ENCODE results near the gene DNAH8. TPM values are rescaled to one million over a fixed set of nuclear protein-coding genes. Genes with fewer than 3 reads are reported as not detected.

Gene DNAH8
- total RNA-seq, 1 experiment from 2014 or later = not detected

DNA sequence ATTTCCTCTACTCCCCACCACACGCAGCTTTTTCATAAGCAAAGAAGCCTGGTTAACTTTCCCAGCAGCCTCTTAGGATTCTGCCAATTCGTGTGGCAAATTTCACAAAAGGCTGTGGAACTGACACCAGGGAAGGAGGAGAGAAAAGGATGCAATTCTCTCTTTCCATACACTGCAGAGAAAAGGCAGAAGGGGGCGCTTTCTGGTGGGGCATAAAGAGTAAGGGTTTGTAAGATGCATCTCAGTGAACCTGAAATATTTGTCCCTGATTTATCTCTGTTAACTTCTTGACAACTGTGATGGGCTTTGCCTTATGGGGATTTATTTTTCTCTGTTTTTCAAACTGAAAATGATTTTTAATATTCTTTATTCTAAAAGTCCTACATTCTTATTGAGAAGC, 288.0 kb downstream of the DNAH8 start:
- TF ChIP-seq, protein P1, sequence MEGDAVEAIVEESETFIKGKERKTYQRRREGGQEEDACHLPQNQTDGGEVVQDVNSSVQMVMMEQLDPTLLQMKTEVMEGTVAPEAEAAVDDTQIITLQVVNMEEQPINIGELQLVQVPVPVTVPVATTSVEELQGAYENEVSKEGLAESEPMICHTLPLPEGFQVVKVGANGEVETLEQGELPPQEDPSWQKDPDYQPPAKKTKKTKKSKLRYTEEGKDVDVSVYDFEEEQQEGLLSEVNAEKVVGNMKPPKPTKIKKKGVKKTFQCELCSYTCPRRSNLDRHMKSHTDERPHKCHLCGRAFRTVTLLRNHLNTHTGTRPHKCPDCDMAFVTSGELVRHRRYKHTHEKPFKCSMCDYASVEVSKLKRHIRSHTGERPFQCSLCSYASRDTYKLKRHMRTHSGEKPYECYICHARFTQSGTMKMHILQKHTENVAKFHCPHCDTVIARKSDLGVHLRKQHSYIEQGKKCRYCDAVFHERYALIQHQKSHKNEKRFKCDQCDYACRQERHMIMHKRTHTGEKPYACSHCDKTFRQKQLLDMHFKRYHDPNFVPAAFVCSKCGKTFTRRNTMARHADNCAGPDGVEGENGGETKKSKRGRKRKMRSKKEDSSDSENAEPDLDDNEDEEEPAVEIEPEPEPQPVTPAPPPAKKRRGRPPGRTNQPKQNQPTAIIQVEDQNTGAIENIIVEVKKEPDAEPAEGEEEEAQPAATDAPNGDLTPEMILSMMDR (IDR thresholded peaks at IDR 0.05; ENCODE audit: unreplicated experiment) = no peak
- H3K36me3 Mint-ChIP-seq (ENCODE audit: insufficient read depth, unreplicated experiment) = no peaks in the 10 kb centered on the region
- no peaks in the 10 kb centered on the region for H3K9me3 Mint-ChIP-seq (ENCODE audit: unreplicated experiment)
- H3K4me3 Mint-ChIP-seq (ENCODE audit: unreplicated experiment) = no peak overlapping the region
- no TSS peak for BruUV-seq (replicated peaks)
- ChIA-PET CTCF (interaction anchor here (0.8 to 1.5 kb wide), 4 partner anchors 25 to 164 kb away, joined by 3 to 5 read pairs (median 4); no protein-coding TSS in a partner anchor), POLR2A (interaction anchor here (0.6 kb wide), 1 partner anchor 135 kb away, joined by 4 read pairs; no protein-coding TSS in a partner anchor)
- H3K27ac Mint-ChIP-seq (ENCODE audit: low read depth, unreplicated experiment) = no peak overlapping the region
- intact Hi-C loops (cut with micrococcal nuclease) = no loop called here
- no peaks in the 10 kb centered on the region for H3K4me1 Mint-ChIP-seq (ENCODE audit: insufficient read depth, unreplicated experiment)
- DNase-seq (ENCODE audit: unreplicated experiment) = peak; percentile 18
- peaks cover 85% of the 10 kb centered on the region for H3K27me3 Mint-ChIP-seq (ENCODE audit: insufficient read depth, unreplicated experiment)

DNA sequence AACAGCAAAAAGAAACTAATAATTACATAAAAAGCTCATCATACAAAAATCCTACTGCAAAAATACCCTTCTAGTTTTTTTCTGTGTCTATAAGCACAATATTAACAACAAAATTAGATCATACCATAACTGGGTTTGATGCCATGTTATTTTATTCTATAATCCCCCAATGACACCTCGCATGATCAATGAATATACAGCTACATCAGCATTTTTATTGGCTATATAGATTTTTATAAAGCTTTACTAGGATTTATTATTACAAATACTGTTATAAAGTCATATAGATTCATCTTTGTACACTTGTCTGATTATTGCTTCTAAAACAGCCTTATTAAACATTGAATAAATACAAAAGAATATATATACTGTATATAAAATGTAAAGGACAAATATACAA, 288.4 kb downstream of the DNAH8 start:
- ChIA-PET CTCF (interaction anchor here (0.6 to 1.5 kb wide), 7 partner anchors 14 to 1842 kb away, joined by 3 to 5 read pairs (median 3); no protein-coding TSS in a partner anchor), POLR2A (no interaction called here)
- Mint-ChIP-seq H3K27ac (ENCODE audit: low read depth, unreplicated experiment) (no peak overlapping the region), H3K9me3 (ENCODE audit: unreplicated experiment) (no peaks in the 10 kb centered on the region), H3K27me3 (ENCODE audit: insufficient read depth, unreplicated experiment) (peaks cover 88% of the 10 kb centered on the region), H3K36me3 (ENCODE audit: insufficient read depth, unreplicated experiment) (no peaks in the 10 kb centered on the region), H3K4me3 (ENCODE audit: unreplicated experiment) (no peak overlapping the region), H3K4me1 (ENCODE audit: insufficient read depth, unreplicated experiment) (no peaks in the 10 kb centered on the region)
- TF ChIP-seq, protein P1 (IDR thresholded peaks at IDR 0.05; ENCODE audit: unreplicated experiment) = no peak
- intact Hi-C loops (cut with micrococcal nuclease) = no loop called here
- BruUV-seq (replicated peaks) = no TSS peak
- DNase-seq (ENCODE audit: unreplicated experiment) = no peak

DNA sequence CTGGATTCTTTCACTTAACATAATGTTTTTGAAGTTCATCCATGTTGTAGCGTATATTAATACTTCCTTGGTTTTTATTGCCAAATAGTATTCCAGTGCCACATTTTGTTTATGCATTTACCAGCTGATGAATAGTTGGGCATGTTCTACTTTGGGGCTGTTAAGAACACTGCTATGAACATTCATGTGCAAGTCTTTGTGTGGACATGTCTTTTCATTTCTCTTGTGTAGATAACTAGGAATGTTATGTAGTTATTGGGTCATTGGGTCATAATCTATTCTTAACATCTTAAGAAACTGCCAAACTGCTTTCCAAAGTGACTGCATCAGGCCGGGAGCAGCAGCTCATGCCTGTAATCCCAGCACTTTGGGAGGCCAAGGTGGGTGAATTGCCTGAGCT, 289.7 kb downstream of the DNAH8 start:
- CTCF ChIA-PET = interaction anchor here (0.9 to 1.0 kb wide), 2 partner anchors 51 to 298 kb away, joined by 3 to 4 read pairs; no protein-coding TSS in a partner anchor
- POLR2A ChIA-PET = interaction anchor here (0.7 kb wide), 1 partner anchor 116 kb away, joined by 3 read pairs; no protein-coding TSS in a partner anchor
- Mint-ChIP-seq H3K27ac (ENCODE audit: low read depth, unreplicated experiment) (no peak overlapping the region), H3K4me1 (ENCODE audit: insufficient read depth, unreplicated experiment) (no peaks in the 10 kb centered on the region), H3K27me3 (ENCODE audit: insufficient read depth, unreplicated experiment) (peaks cover 88% of the 10 kb centered on the region), H3K9me3 (ENCODE audit: unreplicated experiment) (no peaks in the 10 kb centered on the region), H3K4me3 (ENCODE audit: unreplicated experiment) (no peak overlapping the region), H3K36me3 (ENCODE audit: insufficient read depth, unreplicated experiment) (no peaks in the 10 kb centered on the region)
- BruUV-seq (replicated peaks) = no TSS peak
- no peak for DNase-seq (ENCODE audit: unreplicated experiment)
- intact Hi-C loops (cut with micrococcal nuclease) = no loop called here
- TF ChIP-seq, protein P1 (IDR thresholded peaks at IDR 0.05; ENCODE audit: unreplicated experiment) = no peak

DNA sequence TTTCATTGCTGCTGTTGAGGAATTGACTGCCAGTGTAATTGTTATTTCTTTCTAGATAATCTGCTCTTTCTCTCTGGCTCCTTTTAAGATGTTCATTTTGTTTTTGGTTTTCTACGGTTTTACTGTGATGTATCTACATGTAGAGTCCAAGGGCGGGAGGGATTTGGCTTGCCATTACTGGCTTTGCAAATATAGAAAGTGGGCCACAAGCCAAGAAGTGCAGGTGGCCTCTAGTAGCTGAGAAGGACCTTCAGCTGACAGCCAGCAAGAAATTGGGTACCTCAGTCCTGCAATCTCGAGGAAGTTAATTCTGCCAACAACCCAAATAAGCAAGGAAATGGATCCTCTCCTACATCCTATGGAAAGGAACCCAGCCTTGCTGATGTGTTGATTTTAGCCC, 290.7 kb downstream of the DNAH8 start:
- Mint-ChIP-seq H3K27ac (ENCODE audit: low read depth, unreplicated experiment) (no peak overlapping the region), H3K36me3 (ENCODE audit: insufficient read depth, unreplicated experiment) (no peaks in the 10 kb centered on the region), H3K4me3 (ENCODE audit: unreplicated experiment) (no peak overlapping the region), H3K27me3 (ENCODE audit: insufficient read depth, unreplicated experiment) (peaks cover 82% of the 10 kb centered on the region), H3K9me3 (ENCODE audit: unreplicated experiment) (no peaks in the 10 kb centered on the region), H3K4me1 (ENCODE audit: insufficient read depth, unreplicated experiment) (no peaks in the 10 kb centered on the region)
- DNase-seq (ENCODE audit: unreplicated experiment) = no peak
- TF ChIP-seq, protein P1 (IDR thresholded peaks at IDR 0.05; ENCODE audit: unreplicated experiment) = no peak
- POLR2A ChIA-PET = no interaction called here
- CTCF ChIA-PET = no interaction called here
- BruUV-seq (replicated peaks) = no TSS peak
- intact Hi-C loops (cut with micrococcal nuclease) = no loop called here

Measured in MCF 10A (cell line).